ENCODE data around the gene RAB10.
"Not testable (repeated sequence)": the region's sequence is repeated elsewhere in the genome, so short reads cannot be mapped to it uniquely, and the experiment has no call there.

The RAB10 gene

GRCh38 chr2:26165403-26165802 is 131.5 kb downstream of the RAB10 start:
- no peak for DNase-seq

GRCh38 chr2:26166541-26166940 is 132.7 kb downstream of the RAB10 start:
- not testable (repeated sequence) for DNase-seq

DNA sequence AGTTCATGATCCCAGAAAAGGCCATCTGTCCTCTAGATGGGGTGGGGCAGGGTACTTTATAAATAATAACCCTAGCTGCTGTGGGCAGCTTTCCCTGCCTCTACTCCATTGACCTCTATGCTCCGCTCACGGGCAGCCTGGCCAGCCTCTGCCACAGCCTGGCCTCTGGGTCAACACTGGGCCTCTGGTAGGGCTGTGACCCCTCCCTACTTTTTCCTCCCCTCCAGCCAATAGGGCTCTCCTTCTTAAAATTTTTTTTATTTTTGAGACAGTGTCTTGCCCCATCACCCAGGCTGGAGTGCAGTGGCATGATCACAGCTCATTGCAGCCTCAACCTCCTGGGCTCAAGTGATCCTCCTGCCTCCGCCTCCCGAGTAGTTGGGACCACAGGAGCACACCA is 134.9 kb downstream of the RAB10 start:
- no peak for DNase-seq

DNA sequence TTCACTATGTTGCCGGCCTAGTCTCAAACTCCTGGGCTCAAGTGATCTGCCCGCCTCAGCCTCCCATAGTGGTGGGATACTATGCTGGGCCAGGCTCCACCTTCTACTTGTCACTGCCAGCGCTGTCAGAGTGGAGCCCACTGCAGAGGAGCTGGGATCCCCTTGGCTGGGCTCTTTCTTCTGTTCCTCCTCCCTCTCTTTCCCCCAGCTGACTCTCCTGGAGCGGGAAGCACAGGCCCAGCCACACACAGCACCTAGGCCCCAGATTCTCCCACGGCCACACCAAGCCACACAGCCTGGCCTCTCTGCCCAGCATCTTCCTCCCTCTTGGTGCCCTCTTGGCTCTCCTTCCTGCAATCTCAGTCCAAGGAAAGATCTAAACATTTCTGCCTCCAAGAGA is 135.3 kb downstream of the RAB10 start:
- DNase-seq, result no peak

DNA sequence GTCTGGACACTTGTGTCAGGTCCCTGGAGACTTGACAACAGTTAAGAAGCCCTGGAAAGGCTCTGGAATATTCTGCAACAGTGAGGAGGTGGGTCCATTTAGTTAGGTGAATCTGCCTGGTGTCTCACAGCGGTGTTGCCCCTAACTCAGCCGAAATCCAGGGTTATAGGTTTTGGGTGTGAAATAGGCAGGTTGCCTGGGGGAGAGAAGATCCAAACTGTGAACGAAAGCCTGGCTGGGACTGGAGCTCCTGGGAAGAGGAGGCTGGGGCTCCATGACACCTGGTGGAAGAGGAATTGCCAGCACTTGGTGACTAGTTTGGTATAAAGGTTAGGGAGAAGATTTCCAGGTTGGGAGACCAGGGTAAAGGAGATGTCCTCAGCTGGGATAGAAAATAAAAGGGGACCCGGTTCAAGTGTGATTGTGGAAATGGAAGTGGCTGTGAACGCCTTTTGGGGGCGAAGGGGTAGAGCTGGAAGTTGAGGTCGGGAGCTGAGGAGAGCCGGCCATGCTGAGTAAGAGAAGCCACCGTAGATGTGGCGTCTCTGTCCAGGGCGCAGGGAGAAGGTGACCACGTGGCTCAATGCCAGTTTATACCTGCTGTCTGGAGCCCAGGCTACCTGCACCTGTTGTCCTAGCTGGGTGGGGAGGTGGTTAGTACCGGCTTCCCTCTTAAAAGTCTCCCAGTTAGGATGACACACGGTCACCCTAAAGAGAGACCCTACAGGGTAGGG is 136.0 kb downstream of the RAB10 start:
- no peak for DNase-seq

DNA sequence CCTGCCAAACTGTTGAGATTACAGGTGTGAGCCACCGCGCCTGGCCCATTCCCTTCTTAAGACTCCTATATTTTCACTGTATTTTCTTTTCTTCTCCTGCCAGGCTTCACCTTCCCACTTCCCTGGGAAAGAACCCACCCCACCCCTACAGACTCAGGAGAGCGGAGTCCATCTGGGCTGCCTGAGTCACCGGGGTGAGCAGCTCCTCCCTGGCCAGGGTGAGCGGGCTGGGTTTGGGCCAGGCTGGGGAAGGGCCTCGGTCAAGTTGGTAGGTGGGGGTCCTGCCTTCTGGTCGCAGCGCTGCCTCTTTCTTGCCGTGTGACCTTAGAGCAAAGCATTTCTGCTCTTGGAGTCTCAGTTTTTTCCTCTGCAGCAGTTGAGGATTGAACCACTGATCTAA is 136.9 kb downstream of the RAB10 start:
- no peak for DNase-seq

DNA sequence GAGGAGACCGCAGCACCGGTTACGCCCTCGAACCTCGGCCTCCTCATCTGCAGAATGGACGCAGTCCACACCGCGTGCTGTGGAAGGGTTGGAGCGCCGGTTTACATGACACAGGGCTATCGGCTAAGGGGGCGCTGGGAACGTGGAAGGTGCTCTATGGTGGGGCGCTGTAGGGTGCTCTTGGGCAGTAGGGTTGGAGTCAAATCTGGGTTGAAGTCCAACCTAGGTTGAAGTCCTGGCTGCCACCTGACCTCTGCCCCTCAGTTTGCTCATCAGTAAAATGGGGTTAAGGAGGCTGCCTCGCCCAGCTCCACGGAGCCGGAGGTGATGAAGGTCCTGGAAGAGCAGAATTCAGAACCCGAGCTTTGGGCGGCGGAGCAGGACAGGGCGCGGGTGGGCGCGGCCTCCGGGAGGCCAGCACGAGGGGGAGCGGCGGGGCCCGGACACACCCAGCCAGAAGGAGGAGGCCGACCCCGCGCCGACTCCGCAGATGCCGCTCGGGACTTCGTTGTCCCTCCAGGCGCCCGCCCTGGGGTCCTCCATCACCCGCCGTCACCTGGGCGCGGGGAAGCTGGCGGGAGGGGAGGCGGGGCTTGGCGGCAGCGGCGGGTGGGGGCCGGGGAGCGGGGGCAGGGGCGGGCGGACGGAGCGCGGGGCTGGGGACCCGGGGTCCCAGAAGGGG is 138.4 kb downstream of the RAB10 start:
- no peak for DNase-seq

- no peak for DNase-seq
Measured at GRCh38 chr2:26172871-26173775, 139.2 kb downstream of the RAB10 start, which contains the start of gene GAREM2. Gene GAREM2 (plus strand): TSS chr2:26173088. CDS start chr2:26173221, 133 bp downstream.

GRCh38 chr2:26173776-26174482 is 140.0 kb downstream of the RAB10 start:
- DNase-seq, result no peak

- no peak for DNase-seq
Measured at GRCh38 chr2:26174691-26175465, 141.0 kb downstream of the RAB10 start.

GRCh38 chr2:26175466-26176278 is 141.8 kb downstream of the RAB10 start:
- no peak for DNase-seq

- no peak for DNase-seq
Measured at GRCh38 chr2:26176279-26176615, 142.4 kb downstream of the RAB10 start.

GRCh38 chr2:26177122-26177521 is 143.2 kb downstream of the RAB10 start:
- DNase-seq, result no peak

- DNase-seq, result no peak
Measured at GRCh38 chr2:26178246-26178645, 144.4 kb downstream of the RAB10 start.

GRCh38 chr2:26178746-26179436 is 145.0 kb downstream of the RAB10 start:
- no peak for DNase-seq

DNA sequence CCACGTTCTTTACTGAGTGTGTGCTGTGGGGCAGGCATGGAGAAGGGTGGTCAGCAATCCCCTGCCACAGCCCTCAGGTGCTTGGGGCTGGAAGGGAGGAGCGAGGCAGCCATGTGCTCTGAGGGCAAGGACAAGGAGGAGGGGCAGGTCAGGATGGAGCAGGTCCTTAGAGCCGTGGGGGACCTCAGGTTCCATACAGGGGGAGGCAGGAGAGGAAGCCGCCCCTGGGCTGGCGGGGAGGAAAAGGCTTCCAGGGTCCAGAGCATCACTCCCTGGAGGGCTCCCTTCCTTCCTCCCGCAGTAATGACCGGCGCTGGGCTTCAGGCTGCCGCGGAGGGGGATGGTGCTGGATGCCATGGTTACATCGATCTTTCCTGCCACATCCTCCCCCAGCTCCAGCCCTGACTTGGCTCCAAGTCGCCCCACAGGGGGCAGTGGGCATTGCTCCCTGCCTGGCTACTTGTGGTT is 145.6 kb downstream of the RAB10 start:
- no peak for DNase-seq

GRCh38 chr2:26182441-26182840 is 148.6 kb downstream of the RAB10 start:
- DNase-seq, result no peak

DNA sequence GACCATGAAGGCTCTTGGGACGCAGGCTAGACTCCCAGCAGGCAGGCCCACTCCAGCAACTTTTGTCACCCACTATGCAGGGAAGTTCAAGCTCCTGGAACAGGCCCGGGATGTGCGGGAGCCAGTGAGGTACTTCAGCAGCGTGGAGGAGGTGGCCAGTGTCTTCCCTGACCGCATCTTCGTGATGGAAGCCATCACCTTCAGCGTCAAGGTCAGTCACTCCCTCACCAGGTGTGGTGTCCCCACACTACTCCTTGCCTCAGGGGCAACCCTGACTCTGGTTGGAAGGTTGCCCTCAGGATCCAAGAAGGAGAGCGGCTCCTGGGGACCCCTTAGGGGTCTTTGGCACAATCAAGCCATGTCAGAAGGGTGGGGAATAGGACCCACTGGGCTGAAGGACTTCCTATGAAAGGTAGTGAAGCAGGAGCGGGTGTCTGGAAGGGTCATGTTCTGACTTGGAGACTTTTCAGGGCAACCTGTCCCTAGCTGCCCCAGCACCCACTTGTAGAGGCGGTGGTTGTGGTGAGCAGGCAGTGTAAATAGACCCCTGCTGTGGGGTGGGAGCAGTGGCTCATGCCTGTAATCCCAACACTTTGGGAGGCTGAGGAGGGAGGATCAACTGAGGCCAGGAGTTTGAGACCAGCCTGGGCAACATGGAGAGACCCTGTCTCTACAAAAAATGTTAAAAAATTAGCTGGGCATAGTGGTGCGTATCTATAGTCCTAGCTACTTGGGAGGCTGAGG is 149.2 kb downstream of the RAB10 start:
- no peak for DNase-seq

- no peak for DNase-seq
Measured at GRCh38 chr2:26184121-26184520, 150.2 kb downstream of the RAB10 start.

Measured in NCI-H2081 (cell line).